ENCODE measurements around the gene DUSP7.

Gene DUSP7

GRCh38 chr3:52095990-52096775, 39.8 kb upstream of the DUSP7 start:
- no peak for TF ChIP-seq CTCF (IDR thresholded peaks at IDR 0.05; ENCODE audit: low read depth, low read length)
- DNase-seq (ENCODE audit: low read depth, low spot score), result no peak
- H3K4me3 ChIP-seq (ENCODE audit: low read depth, low read length), result no peak overlapping the region
- in situ Hi-C loops (cut with HindIII; ENCODE audit: low sequenced_read_pairs), result no loop called here

DNA sequence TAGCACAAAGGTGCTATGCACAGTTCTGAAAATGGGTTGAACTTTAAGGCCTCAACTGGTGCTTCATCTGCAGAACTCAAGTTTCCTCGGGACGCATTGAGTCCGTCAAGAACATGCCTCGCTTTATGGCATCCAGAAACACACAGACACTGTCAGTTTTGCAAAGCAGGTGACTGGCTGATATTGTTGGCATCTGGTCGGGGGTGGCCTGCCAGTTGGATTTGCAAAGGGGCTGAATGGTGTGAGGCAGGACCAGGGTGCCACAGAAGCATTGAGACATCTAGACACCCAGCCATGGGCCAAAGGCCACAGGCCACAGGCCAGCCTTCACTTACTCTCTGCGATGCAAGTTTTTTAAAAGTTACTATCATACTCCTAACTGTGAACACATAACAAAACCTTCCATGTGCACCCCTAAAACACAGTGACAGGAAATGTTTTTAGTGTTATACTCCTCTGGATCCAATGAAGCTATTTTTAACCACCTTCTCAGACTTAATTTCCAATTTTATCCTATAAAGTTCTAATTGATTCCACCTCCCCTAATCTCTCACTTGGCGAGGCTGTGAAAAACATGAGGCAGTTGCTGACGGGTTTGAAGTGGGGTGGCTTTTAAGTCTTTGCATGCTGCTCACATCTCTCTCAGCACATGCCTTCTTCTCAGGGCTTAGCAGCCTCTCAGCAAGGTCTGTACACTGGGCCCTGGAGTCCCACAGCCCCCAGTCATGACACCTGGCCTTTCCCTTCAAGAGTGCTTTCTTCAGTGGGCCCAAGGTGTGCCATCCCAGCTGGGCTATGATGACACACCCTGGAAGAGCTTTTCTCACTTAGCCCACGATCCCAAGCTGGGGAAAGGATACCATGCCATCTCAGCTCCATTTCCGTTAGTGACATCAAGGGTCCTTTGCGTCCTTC, 38.5 kb upstream of the DUSP7 start:
- no peak for TF ChIP-seq CTCF (IDR thresholded peaks at IDR 0.05; ENCODE audit: low read depth, low read length)
- H3K4me3 ChIP-seq (ENCODE audit: low read depth, low read length), result no peak overlapping the region
- DNase-seq (ENCODE audit: low read depth, low spot score), result no peak
- in situ Hi-C loops (cut with HindIII; ENCODE audit: low sequenced_read_pairs), result loop anchor here (5.0 kb wide), 1 partner anchor 48 kb away; no protein-coding TSS in a partner anchor

- peak; percentile 5 for TF ChIP-seq CTCF (IDR thresholded peaks at IDR 0.05; ENCODE audit: low read depth, low read length)
- in situ Hi-C loops (cut with HindIII; ENCODE audit: low sequenced_read_pairs), result loop anchor here (5.0 kb wide), 1 partner anchor 47 kb away; no protein-coding TSS in a partner anchor
- DNase-seq (ENCODE audit: low read depth, low spot score), result peak; percentile 76
- H3K4me3 ChIP-seq (ENCODE audit: low read depth, low read length), result no peak overlapping the region
Observed at GRCh38 chr3:52093756-52094545, 37.6 kb upstream of the DUSP7 start.

DNA sequence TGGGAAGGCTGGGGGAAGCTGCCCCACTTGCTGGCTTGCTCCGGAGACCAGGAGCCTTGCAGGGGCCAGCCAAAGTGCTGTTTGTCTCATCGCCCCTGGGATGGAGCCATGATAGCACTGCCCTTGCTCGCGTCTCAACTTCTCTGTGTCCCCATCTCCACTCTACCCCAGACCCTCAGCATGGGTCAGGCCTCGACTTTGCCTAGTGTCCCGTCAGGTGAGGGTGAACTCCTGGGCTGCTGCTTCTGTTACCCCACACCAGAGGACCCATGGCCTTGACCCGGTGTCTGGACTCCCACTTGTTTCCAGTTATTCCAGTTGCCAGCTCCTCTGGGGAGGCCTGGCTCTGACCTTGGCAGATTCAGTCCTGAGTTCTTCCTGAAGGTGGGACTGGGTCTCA, 36.5 kb upstream of the DUSP7 start:
- in situ Hi-C loops (cut with HindIII; ENCODE audit: low sequenced_read_pairs), result loop anchor here (5.0 kb wide), 1 partner anchor 46 kb away; no protein-coding TSS in a partner anchor
- no peak for DNase-seq (ENCODE audit: low read depth, low spot score)
- no peak for TF ChIP-seq CTCF (IDR thresholded peaks at IDR 0.05; ENCODE audit: low read depth, low read length)
- no peak overlapping the region for H3K4me3 ChIP-seq (ENCODE audit: low read depth, low read length)

GRCh38 chr3:52092271-52092660, 35.9 kb upstream of the DUSP7 start:
- DNase-seq (ENCODE audit: low read depth, low spot score), result no peak
- in situ Hi-C loops (cut with HindIII; ENCODE audit: low sequenced_read_pairs), result loop anchor here (5.0 kb wide), 1 partner anchor 45 kb away; no protein-coding TSS in a partner anchor
- no peak overlapping the region for H3K4me3 ChIP-seq (ENCODE audit: low read depth, low read length)
- TF ChIP-seq CTCF (IDR thresholded peaks at IDR 0.05; ENCODE audit: low read depth, low read length), result no peak
